GM19452 (cell line): Measurements from ENCODE around the gene CYB5R3.
"Not testable (repeated sequence)": the region's sequence is repeated elsewhere in the genome, so short reads cannot be mapped to it uniquely, and the experiment has no call there.

Source experiments
- ATAC-seq: cut with Tn5 transposase; IDR thresholded peaks from one replicate; pipeline ENCODE4 v1.9.1; 2021; ENCODE audit not compliant: unreplicated experiment

The CYB5R3 gene

GRCh38 chr22:42679691-42680090, 30.5 kb upstream of the CYB5R3 start:
- ATAC-seq, result no peak

DNA sequence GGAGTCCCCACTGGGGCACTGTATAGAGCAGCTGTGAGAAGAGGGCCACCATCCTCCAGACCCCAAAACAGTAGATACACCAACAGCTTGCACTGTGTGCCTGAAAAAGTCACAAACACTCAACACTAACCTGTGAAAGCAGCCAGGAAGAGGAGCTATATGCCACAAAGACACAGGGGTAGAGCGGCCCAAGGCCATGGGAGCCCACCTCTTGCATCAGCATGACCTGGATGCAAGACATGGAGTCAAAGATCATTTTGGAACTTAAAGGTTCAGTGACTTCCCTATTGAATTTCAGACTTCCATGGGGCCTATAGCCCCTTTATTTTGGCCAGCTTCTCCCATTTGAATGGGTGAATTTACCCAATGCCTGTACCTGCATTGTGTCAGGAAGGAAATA, 29.7 kb upstream of the CYB5R3 start:
- no peak for ATAC-seq

- not testable (repeated sequence) for ATAC-seq
Measured at GRCh38 chr22:42677936-42678335, 28.7 kb upstream of the CYB5R3 start.

DNA sequence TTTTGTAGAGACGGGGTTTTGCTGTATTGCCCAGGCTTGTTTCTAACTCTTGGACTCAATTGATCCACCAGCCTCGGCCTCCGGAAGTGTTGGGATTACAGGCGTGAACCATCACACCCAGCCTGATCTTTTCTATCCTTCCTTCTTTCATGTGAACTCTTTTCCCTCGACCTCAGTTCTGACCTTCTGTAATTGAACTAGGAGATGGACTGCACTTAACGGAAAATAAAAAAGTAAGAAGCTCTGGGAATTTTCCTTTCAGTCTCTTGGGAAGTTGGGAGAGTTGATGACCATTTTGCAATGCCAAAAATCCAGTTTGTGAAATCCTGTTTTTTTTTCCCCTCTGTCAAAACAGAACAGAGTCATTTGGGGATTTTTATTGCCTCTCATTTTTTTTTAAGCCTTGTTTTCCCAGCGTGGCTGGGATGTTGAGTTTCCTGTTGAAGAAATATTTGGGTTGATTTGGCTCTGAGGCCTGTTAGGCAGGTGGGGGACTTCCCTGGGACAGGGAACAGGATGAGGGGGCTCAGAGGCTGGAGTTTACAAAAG, 26.9 kb upstream of the CYB5R3 start:
- ATAC-seq, result no peak

DNA sequence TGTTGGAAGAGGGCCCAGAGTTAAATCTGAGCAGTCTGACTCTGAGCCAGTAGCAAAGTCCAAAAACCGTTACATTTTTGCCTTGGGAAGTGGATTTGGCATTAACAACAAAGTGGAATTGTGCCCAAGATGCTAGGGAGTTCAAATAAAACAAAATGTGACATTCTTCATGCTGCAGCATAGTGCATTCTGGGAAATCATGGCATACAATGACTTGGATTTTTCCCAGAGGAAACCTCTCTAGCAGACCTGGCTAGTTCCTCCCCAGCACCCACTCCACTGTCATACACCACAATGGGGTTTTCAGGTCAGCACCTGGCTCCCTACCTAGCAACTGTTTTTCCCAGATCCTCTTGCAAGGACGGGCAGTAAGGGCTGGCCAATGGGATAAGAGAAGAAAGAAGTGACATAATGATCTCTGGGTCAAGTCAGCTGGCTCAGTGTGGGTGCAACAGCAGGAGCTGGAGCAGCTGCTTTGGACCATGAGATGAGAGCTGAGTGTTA, 24.8 kb upstream of the CYB5R3 start:
- ATAC-seq, result no peak

DNA sequence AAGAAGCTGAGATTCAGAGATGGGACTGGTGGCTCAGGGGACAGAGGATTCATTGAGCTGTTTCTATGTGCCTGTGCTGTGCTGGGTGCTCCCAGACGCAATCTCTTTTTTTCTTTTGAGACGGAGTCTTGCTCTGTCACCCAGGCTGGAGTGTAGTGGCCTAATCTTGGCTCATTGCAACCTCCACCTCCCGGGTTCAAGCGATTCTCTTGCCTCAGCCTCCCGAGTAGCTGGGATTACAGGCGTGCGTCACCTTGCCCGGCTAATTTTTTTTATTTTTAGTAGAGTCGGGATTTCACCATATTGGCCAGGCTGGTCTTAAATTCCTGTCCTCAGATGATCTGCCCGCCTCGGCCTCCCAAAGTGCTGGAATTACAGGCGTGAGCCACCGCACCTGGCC, 23.9 kb upstream of the CYB5R3 start:
- not testable (repeated sequence) for ATAC-seq

GRCh38 chr22:42670921-42671709, 21.9 kb upstream of the CYB5R3 start:
- no peak for ATAC-seq

DNA sequence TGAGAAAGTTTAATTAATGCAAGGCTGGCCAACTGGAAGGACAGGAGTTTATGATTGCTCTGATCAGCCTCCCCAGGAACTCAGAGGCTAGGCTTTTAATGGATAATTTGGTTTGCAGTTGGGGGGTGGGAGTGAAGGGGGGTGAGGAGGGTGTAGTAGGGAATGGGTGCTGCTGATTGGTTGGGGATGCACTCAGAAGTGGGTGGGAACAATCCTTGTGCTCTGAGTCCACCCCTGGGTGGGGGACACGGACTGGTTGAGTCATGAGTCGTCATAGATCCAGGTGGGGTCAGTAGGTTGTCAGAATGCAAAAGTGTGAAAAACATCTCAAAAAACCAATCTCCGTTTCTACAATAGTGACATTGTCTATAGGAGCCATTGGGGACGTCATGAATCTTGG, 20.9 kb upstream of the CYB5R3 start:
- no peak for ATAC-seq

GRCh38 chr22:42666393-42666792, 17.2 kb upstream of the CYB5R3 start:
- ATAC-seq, result not testable (repeated sequence)

DNA sequence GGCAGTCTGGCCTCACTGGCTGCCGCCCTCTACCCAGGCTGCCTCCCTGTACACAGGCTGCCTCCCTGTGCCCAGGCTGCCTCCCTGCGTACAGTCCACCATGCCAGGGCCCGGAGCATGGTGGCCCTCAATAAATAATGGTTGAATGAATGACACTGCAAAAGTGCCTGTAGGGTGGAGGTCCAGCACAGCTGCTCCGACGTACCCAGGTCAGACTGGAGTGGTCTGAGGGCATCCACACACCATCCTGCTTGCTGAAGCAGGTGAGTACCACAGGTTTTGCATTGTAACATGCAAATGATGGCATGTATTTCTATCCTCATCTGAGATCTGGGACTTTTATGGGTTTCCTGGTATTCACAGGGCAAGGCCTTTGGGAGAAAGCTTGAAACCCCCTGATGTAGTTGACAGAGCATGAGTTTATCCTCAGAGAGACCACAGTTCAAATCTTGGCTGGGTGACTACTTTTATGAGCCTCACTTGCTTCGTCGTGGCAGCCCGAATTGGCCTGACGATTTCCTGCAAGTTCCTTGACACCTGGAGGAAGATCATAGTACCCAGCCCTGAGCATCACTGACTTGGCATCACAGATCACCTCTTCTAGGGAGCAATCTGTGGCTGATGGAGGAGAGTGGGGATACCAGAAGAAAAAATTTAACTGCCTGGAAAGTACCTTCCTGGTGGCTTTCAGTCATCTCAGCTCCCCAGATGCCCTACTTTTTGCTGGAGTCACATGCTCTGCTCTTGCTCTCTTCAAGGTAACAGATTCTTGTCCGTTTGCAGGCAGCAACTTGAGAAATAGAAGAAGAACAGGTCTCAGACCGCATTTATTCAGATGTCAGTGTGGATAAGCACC, 16.0 kb upstream of the CYB5R3 start:
- ATAC-seq, result no peak

GRCh38 chr22:42661985-42662831, 13.0 kb upstream of the CYB5R3 start:
- ATAC-seq, result no peak

DNA sequence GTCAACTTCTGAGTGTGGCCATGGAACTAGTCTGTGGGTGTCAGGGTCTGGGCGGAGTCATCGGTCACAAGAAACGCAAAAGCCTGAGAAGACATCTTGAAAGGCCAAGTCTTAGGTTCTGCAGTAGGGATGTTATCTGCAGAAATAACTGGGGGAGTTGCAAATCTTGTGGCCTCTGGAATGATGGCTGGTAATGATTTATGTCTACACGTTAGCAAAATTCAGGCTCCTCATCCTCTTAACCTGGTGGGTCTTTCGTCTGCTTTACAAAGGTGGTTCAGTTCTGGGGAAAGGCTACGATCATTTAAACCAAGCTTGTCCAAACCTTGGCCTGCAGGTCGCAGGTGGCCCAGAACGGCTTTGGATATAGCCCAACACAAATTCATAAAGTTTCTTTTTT, 7.4 kb upstream of the CYB5R3 start:
- ATAC-seq, result no peak

DNA sequence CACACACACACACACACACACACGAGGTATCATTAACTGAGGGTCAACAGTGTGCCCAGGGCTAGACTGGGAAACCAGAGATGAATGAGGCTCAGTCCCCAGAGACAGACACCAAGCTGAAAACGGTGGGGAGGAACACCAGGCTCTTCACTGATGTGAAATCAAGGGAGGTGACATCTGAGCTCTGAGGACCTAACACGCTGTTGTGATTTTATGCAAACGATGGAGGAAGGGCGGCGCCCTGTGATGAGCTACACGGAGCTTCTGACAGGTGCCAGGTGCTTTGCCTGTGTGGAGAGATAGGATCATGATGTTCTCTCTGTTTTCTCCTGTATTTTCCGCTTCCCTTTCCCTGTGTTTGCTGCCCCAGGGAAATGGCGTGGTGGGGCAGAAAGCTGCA, 6.5 kb upstream of the CYB5R3 start:
- ATAC-seq, result peak; percentile 53

DNA sequence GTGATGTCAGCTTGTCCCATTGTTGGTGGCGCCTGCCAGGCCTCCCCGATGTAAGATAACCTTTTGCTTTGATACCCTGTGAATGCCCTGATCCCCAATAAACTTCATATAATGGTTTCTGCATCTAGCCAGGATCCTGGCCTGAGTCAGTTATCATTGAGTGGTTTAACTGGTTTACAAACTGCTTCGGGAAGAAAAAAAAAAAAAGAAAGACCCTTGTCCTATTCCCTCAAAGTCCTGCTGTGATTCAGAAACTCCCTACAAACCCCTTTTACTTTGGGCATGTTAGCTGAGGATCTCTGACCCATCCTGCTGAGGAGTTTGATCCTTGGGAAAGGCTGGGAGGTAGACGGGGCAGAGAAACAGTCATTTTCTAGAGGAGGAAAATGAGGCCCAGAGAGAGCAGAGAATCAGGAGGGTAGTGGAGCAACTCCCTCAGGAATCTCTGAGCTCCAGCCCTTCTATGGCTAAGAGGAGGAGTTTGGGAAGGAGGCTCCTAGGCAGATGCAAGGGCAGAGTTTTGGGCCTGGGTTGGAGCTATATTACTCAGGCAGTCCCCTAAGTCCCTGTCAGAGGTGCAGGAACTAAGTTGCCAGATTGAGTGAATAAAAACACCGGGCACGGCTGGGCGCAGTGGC, 5.4 kb upstream of the CYB5R3 start:
- ATAC-seq, result no peak

- ATAC-seq, result no peak
Measured at GRCh38 chr22:42653999-42654398, 4.8 kb upstream of the CYB5R3 start.

DNA sequence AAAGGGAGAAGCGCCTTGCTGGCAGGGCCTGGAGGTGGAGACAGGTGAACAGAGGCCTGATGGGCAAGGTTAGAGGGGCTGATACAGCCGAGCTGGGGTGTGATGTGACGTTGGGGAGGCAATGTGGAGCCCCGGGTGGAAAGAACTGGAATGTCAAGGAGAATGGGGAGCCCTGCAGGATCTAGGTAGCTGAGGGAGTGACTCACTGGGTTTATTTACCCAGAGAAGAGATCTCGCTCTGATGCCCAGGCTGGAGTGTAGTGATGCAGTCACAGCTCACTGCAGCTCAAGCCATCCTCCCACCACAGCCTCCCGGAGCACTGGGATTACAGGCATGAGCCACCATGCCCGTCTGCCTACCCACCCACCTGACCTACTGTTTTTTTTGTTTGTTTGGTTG, 1.9 kb upstream of the CYB5R3 start:
- no peak for ATAC-seq

DNA sequence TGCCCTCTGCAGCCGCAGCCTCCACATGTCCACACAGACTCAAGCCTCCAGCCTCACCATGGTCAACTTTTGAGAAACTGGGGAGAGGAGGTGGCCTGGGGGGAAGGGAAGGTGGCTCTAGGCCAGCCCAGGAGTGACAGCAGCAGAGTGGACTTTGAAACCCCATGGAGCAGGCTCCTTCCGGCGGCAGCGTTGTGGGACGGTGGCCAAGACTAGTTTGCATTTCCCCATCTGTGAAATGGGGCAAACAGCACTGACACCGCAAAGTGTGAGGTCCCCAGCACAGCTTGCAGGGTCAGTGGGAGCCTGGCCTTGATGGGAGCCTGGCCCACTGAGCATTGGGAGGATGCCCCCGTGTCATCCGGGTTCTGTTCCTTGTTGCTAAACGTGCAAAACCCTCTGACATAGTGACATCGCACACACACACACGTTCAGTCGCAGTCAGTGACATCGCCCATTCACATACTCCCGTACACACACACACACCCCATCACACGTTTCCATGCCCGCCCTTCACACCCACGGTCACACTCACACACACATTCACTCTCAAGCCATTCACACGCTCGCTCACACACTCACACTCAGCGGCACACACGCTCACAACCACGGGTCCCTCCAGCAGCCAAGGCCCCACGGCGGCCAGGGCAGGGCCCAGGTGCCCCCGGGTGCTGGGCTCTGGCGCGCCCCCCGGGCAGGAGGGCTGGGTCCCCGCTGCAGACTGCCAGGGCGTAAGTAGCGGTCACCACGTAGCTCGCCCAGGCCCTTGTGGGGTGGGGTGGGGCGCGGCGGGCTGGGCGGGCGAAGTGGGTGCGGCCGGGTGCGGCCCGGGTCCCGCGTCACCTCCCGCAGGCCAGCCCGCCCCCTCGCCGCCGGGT, 585 bp downstream of the CYB5R3 start:
- ATAC-seq, result peak; percentile 50

DNA sequence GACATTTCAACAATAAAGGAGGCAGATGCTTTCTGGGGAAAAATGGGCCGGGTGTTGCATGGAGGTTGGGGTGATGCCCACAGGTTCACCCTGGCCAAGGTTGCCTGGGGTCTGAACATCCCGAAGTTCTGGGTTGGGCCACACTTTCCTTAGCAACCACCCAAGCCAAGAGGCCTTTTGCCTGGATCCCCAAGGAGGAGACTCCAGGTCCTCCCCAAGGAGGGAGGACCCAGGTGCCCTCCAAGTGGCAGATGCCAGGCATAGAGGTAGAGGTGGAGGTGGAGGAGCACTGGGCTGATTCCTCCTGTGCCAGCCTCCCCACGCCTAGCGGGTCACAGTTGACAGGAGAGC, 1.2 kb downstream of the CYB5R3 start:
- no peak for ATAC-seq
